H1 (cell line): Measurements from ENCODE around the gene CDK15. TPM values are rescaled to one million over a fixed set of nuclear protein-coding genes. Genes with fewer than 3 reads are reported as not detected.

Source experiments
- CTCF ChIA-PET: fragments of 300-600 bp; sonication (Branson Sonifier 250); formaldehyde crosslinking; loops from one replicate; lab custom pipeline; 2021; ENCODE audit not compliant: partially characterized antibody; lab: Charles Lee
- POLR2A ChIA-PET: fragments of 300-600 bp; sonication (Branson Sonifier 250); formaldehyde crosslinking; loops from one replicate; lab custom pipeline; 2021; ENCODE audit warnings: inconsistent platforms; ENCODE audit not compliant: partially characterized antibody; lab: Charles Lee
- DNase-seq, 2 experiments: peaks; one replicate each; pipeline versions ENCODE4 v3.0.0 to v3.0.0-alpha.2; 2010 to 2022; ENCODE audit warnings: low spot score in 2 of 2, low read depth in 1 of 2, mixed read lengths in 1 of 2
- FAIRE-seq: peaks from 2 replicates; lab custom pipeline; 2011; peaks lifted over from hg19 to GRCh38; lab: Jason Lieb, UNC
- H2AFZ ChIP-seq: 2 replicates; pipeline ENCODE4 v1.8.1; 2012; ENCODE audit warnings: low read length, inconsistent platforms
- H2AK5ac ChIP-seq: 2 replicates; pipeline ENCODE4 v1.6.1; 2013; ENCODE audit warnings: low read depth, low read length
- H2BK120ac ChIP-seq: replicated peaks from 2 replicates; pipeline ENCODE3; 2013; ENCODE audit warnings: low read depth, low read length, inconsistent platforms
- H2BK12ac ChIP-seq: 2 replicates; pipeline ENCODE4 v1.6.1; 2013; ENCODE audit warnings: low read depth, low read length
- H2BK15ac ChIP-seq: 2 replicates; pipeline ENCODE4 v1.6.1; 2013; ENCODE audit warnings: low read length
- H2BK20ac ChIP-seq: 2 replicates; pipeline ENCODE4 v1.6.1; 2013; ENCODE audit warnings: low read length
- H2BK5ac ChIP-seq: 2 replicates; pipeline ENCODE4 v1.6.1; 2013; ENCODE audit warnings: low read depth, low read length
- H3K14ac ChIP-seq: 2 replicates; pipeline ENCODE4 v1.6.1; 2013; ENCODE audit warnings: inconsistent platforms; ENCODE audit not compliant: insufficient read length
- H3K18ac ChIP-seq: 2 replicates; pipeline ENCODE4 v1.6.1; 2013; ENCODE audit warnings: low read length; ENCODE audit errors: extremely low read depth
- H3K23ac ChIP-seq: 2 replicates; pipeline ENCODE4 v1.6.1; 2013; ENCODE audit warnings: inconsistent platforms; ENCODE audit not compliant: insufficient read length
- H3K23me2 ChIP-seq: 2 replicates; pipeline ENCODE4 v1.6.1; 2013; ENCODE audit warnings: low read depth, low read length
- H3K27ac ChIP-seq: 2 replicates; pipeline ENCODE4 v1.6.1; 2011; ENCODE audit warnings: low read depth, low read length, inconsistent platforms
- H3K27me3 ChIP-seq, 4 experiments: replicated peaks in 1 of 4; 1 replicate in 1 of 4; 2 replicates in 3 of 4; pipeline versions ENCODE4 v1.6.1 to v1.8.1; 2011 to 2013; ENCODE audit warnings: low read length in 3 of 4, mild to moderate bottlenecking in 3 of 4, inconsistent platforms in 2 of 4, mixed read lengths in 2 of 4, moderate library complexity in 1 of 4; ENCODE audit not compliant: control insufficient read depth in 3 of 4, insufficient read depth in 3 of 4; ENCODE audit errors: extremely low read depth in 1 of 4
- H3K36me3 ChIP-seq, 4 experiments: 2 replicates each; pipeline versions ENCODE4 v1.6.1 to v1.8.1; 2011 to 2013; ENCODE audit warnings: mild to moderate bottlenecking in 4 of 4, low read length in 3 of 4, moderate library complexity in 2 of 4, control low read depth in 1 of 4, inconsistent platforms in 1 of 4; ENCODE audit not compliant: insufficient read depth in 4 of 4, control insufficient read depth in 2 of 4
- H3K4ac ChIP-seq: replicated peaks from 2 replicates; pipeline ENCODE3; 2013; ENCODE audit warnings: low read length, low read depth, mixed read lengths, inconsistent platforms; ENCODE audit not compliant: insufficient read length
- H3K4me1 ChIP-seq, 4 experiments: replicated peaks in 1 of 4; 1 replicate in 1 of 4; 2 replicates in 3 of 4; pipeline versions ENCODE4 v1.6.1 to v1.8.1; 2011 to 2013; ENCODE audit warnings: low read length in 3 of 4, inconsistent platforms in 2 of 4, mixed read lengths in 1 of 4; ENCODE audit not compliant: insufficient read depth in 4 of 4, control insufficient read depth in 3 of 4
- H3K4me2 ChIP-seq, 2 experiments: 2 replicates each; pipeline versions ENCODE4 v1.6.1 to v1.8.1; 2011 to 2013; ENCODE audit warnings: low read depth in 2 of 2, low read length in 2 of 2, control low read depth in 1 of 2, inconsistent platforms in 1 of 2, mild to moderate bottlenecking in 1 of 2; ENCODE audit not compliant: insufficient read depth in 1 of 2
- H3K4me3 ChIP-seq, 4 experiments: fragments of 200-600, 300-600 bp in 1 of 4; sonication (generic), shearing (Covaris generic), sonication (Bioruptor Twin) in 1 of 4; 2 replicates each; pipeline versions ENCODE4 v1.5.1 to v1.8.1; 2011 to 2016; ENCODE audit warnings: low read length in 4 of 4, low read depth in 3 of 4, control low read depth in 2 of 4, inconsistent platforms in 2 of 4, mild to moderate bottlenecking in 2 of 4, mixed read lengths in 1 of 4, moderate library complexity in 1 of 4; ENCODE audit not compliant: insufficient read depth in 2 of 4; ENCODE audit errors: extremely low read depth in 1 of 4
- H3K56ac ChIP-seq: replicated peaks from 2 replicates; pipeline ENCODE3; 2013; ENCODE audit warnings: low read depth, mild to moderate bottlenecking, mixed read lengths, low read length, inconsistent platforms; ENCODE audit not compliant: insufficient read length
- H3K79me1 ChIP-seq: 2 replicates; pipeline ENCODE4 v1.6.1; 2013; ENCODE audit warnings: low read depth, low read length, control low read depth
- H3K79me2 ChIP-seq, 2 experiments: 2 replicates each; pipeline versions ENCODE4 v1.6.1 to v1.8.1; 2012 to 2013; ENCODE audit warnings: low read length in 2 of 2, mild to moderate bottlenecking in 2 of 2, inconsistent platforms in 1 of 2; ENCODE audit not compliant: insufficient read depth in 2 of 2, control insufficient read depth in 1 of 2
- H3K9ac ChIP-seq, 4 experiments: replicated peaks in 1 of 4; 1 replicate in 1 of 4; 2 replicates in 3 of 4; pipeline versions ENCODE4 v1.6.1 to v1.8.1; 2011 to 2013; ENCODE audit warnings: low read depth in 3 of 4, low read length in 3 of 4, control low read depth in 2 of 4, mild to moderate bottlenecking in 2 of 4, moderate library complexity in 2 of 4, inconsistent platforms in 1 of 4; ENCODE audit errors: extremely low read depth in 1 of 4
- H3K9me3 ChIP-seq, 2 experiments: 2 replicates each; pipeline versions ENCODE4 v1.6.1 to v1.8.1; 2012 to 2013; ENCODE audit warnings: mild to moderate bottlenecking in 2 of 2, moderate library complexity in 2 of 2, control low read depth in 1 of 2, inconsistent platforms in 1 of 2, low read depth in 1 of 2, low read length in 1 of 2, mixed read lengths in 1 of 2; ENCODE audit not compliant: insufficient read depth in 2 of 2
- H4K20me1 ChIP-seq, 2 experiments: replicated peaks in 1 of 2; 2 replicates each; pipeline versions ENCODE3 to v1.8.1; 2011 to 2013; ENCODE audit warnings: inconsistent platforms in 2 of 2, low read length in 2 of 2, mild to moderate bottlenecking in 1 of 2; ENCODE audit not compliant: insufficient read depth in 2 of 2, control insufficient read depth in 1 of 2
- H4K5ac ChIP-seq: 2 replicates; pipeline ENCODE4 v1.6.1; 2013; ENCODE audit warnings: low read length, low read depth, mixed read lengths, inconsistent platforms; ENCODE audit not compliant: insufficient read length
- H4K8ac ChIP-seq: 2 replicates; pipeline ENCODE4 v1.8.0; 2013; ENCODE audit warnings: mild to moderate bottlenecking, moderate library complexity, low read length, inconsistent platforms; ENCODE audit not compliant: insufficient read depth; ENCODE audit errors: extremely low read depth
- H4K91ac ChIP-seq: replicated peaks from 2 replicates; pipeline ENCODE3; 2013; ENCODE audit warnings: low read length, mixed read lengths, inconsistent platforms; ENCODE audit not compliant: insufficient read length
- BACH1 ChIP-seq: IDR thresholded peaks from 2 replicates; pipeline ENCODE4 v1.6.1; 2012; ENCODE audit warnings: low read length, improper control_type of control experiment
- EZH2 ChIP-seq: fragments of 200-600 bp; sonication (generic); IDR thresholded peaks from 2 replicates; pipeline ENCODE4 v1.7.1; 2012; ENCODE audit warnings: low read depth, mild to moderate bottlenecking, moderate library complexity, low read length, inconsistent platforms; ENCODE audit not compliant: severe bottlenecking
- POU5F1 ChIP-seq: IDR thresholded peaks from 2 replicates; pipeline ENCODE4 v1.6.1; 2011; ENCODE audit warnings: low read depth, mild to moderate bottlenecking, low read length, moderate library complexity
- RFX5 ChIP-seq: IDR thresholded peaks from 2 replicates; pipeline ENCODE4 v1.6.1; 2011; ENCODE audit warnings: low read depth, low read length, improper control_type of control experiment, borderline replicate concordance
- SIN3A ChIP-seq, 2 experiments: IDR thresholded peaks in 1 of 2; conservative IDR thresholded peaks in 1 of 2; 2 replicates each; pipeline ENCODE4 v1.6.1; 2011 to 2012; ENCODE audit warnings: low read length in 2 of 2, improper control_type of control experiment in 1 of 2, low read depth in 1 of 2, mild to moderate bottlenecking in 1 of 2
- WGBS, 2 experiments: shearing (Covaris generic) in 1 of 2; methylation state at CpG; one replicate each; pipeline versions ENCODE4 v1.1.6 to v1.1.7; 2013 to 2015; ENCODE audit warnings: low lambda C conversion rate in 2 of 2, mixed read lengths in 2 of 2, inconsistent platforms in 1 of 2, low coverage in 1 of 2, missing lambda C conversion rate in 1 of 2; ENCODE audit not compliant: insufficient replicate concordance in 2 of 2, insufficient coverage in 1 of 2, insufficient read length in 1 of 2; ENCODE audit errors: extremely low coverage in 1 of 2, missing lambda C conversion rate in 1 of 2; 5-methylcytosine and 5-hydroxymethylcytosine counted together
- polyA plus RNA-seq, 7 experiments: library from polyadenylated mRNA; depleted of rRNA in 3 of 7; stranded (reverse) in 5 of 7; unstranded in 2 of 7; fragments of >200 nt in 5 of 7; fragments of 200-250 nt in 2 of 7; gene quantifications; 1 replicate in 5 of 7; 2 replicates in 1 of 7; 4 replicates in 1 of 7; pipeline versions ENCODE4 v1.2.1 to v1.2.3, GENCODE V29; 2011 to 2013; ENCODE audit warnings: missing spikeins in 2 of 7, mixed read lengths in 2 of 7
- total RNA-seq: library from RNA; stranded (reverse); fragmentation: NEBNext Ultra II Directional; extraction: Animal tissue kit (Norgen Biotek cat#: 25700); gene quantifications from 2 replicates; pipeline ENCODE4 v1.2.1, GENCODE V29; 2021
- TF ChIP-seq, protein P1 (sequence below): IDR thresholded peaks from 2 replicates; pipeline ENCODE4 v1.6.1; 2012; ENCODE audit warnings: inconsistent platforms
- TF ChIP-seq, protein P2 (sequence below): IDR thresholded peaks from 2 replicates; pipeline ENCODE4 v1.6.1; 2011; ENCODE audit warnings: low read depth, mild to moderate bottlenecking, low read length; ENCODE audit not compliant: insufficient read depth

Gene CDK15
- total and polyA plus RNA-seq, 2 of the 8 experiments (the other 6 are each of a cell fraction or from before 2014, with no cell fraction given) = 0.03 TPM; not detected in 1

DNA sequence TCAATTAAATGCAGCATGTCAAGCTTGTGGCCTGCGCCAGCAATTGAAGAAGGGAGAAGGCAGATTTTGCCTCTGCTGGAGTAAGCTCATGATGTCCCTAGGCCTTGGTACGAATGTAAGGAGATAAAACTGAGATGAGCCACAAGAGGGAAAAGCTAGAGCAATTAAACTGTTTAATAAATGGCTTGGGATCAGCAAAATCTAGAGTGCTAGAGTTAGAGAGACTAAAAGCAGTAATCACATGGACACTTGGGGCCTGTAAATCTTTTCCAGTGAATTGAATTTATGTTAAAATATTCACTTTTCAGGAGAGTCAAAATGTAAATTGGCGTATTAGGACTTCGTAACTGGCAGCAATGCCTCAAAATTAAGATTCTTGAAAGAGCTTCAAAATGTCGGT, 86.2 kb downstream of the CDK15 start:
- POLR2A ChIA-PET = interaction anchor here (1.2 to 2.0 kb wide), 3 partner anchors 9 to 37 kb away, joined by 3 to 5 read pairs (median 3); no protein-coding TSS in a partner anchor
- no peak overlapping the region for H3K4me2 ChIP-seq
- H2BK5ac ChIP-seq = no peak overlapping the region
- no peak overlapping the region for H3K4me3 ChIP-seq
- no peak overlapping the region for H3K27ac ChIP-seq
- H3K18ac ChIP-seq = no peak overlapping the region
- no peaks in the 10 kb centered on the region for H3K9me3 ChIP-seq
- H3K23ac ChIP-seq = no peak overlapping the region
- H3K79me1 ChIP-seq = no peaks in the 10 kb centered on the region
- CTCF ChIA-PET = interaction anchor here (1.1 to 3.6 kb wide), 3 partner anchors 13 to 211 kb away, joined by 3 to 21 read pairs (median 6); no protein-coding TSS in a partner anchor
- H3K23me2 ChIP-seq = no peaks in the 10 kb centered on the region; the same call in 1 of the 2 replicates
- H2BK20ac ChIP-seq = no peak overlapping the region
- no peak overlapping the region for H4K91ac ChIP-seq
- H3K56ac ChIP-seq = no peak overlapping the region
- H2BK12ac ChIP-seq = no peak overlapping the region
- no peak overlapping the region for H3K14ac ChIP-seq
- H4K20me1 ChIP-seq = no peaks in the 10 kb centered on the region
- H3K27me3 ChIP-seq = no peaks in the 10 kb centered on the region
- no peak overlapping the region for H3K4ac ChIP-seq
- H3K4me1 ChIP-seq = peaks cover 0 to 9% (median 5%) of the 10 kb centered on the region in 4 experiments; a peak in 2 of 7 replicates
- H2AFZ ChIP-seq = no peak overlapping the region
- no peak overlapping the region for H3K9ac ChIP-seq
- no peaks in the 10 kb centered on the region for H3K79me2 ChIP-seq
- no peak overlapping the region for H4K8ac ChIP-seq
- no peak overlapping the region for H2BK120ac ChIP-seq
- DNase-seq = no peak
- H3K36me3 ChIP-seq = no peaks in the 10 kb centered on the region
- FAIRE-seq = no peak
- 88% methylated on average over 5 of the region's 5 CpGs; no CpG with 5 or more reads in 1 of the 2 experiments for WGBS, 2 experiments
- no peak overlapping the region for H2AK5ac ChIP-seq
- no peak overlapping the region for H2BK15ac ChIP-seq
- H4K5ac ChIP-seq = no peak overlapping the region
- TF ChIP-seq POU5F1 = no peak
- TF ChIP-seq EZH2 = no peak
- TF ChIP-seq BACH1 = no peak
- no peak for TF ChIP-seq SIN3A (conservative IDR thresholded peaks at IDR 0.05 in 1 of 2, IDR thresholded peaks at IDR 0.05 in 1 of 2; ENCODE audit: low read depth in 1 of 2, low read length in 2 of 2)
- TF ChIP-seq RFX5 = no peak
- TF ChIP-seq, protein P1, sequence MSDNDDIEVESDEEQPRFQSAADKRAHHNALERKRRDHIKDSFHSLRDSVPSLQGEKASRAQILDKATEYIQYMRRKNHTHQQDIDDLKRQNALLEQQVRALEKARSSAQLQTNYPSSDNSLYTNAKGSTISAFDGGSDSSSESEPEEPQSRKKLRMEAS = no peak
- TF ChIP-seq, protein P2, sequence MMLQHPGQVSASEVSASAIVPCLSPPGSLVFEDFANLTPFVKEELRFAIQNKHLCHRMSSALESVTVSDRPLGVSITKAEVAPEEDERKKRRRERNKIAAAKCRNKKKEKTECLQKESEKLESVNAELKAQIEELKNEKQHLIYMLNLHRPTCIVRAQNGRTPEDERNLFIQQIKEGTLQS = no peak
